Activated CD4-positive, alpha-beta T cell treated with anti-CD3 and anti-CD28 coated beads, Interleukin-2, amount 50 U/mL, for 1 hour (primary cell): ENCODE results near the gene AANAT.

Experiments used
- DNase-seq: peaks from one replicate; pipeline ENCODE4 v3.0.0-alpha.2; 2020

Gene AANAT

GRCh38 chr17:76467366-76467765 lies at the start of gene AANAT:
AANAT (plus strand) TSS chr17:76467603; CDS start chr17:76468747, 1,144 bp downstream.
- no peak for DNase-seq

DNA sequence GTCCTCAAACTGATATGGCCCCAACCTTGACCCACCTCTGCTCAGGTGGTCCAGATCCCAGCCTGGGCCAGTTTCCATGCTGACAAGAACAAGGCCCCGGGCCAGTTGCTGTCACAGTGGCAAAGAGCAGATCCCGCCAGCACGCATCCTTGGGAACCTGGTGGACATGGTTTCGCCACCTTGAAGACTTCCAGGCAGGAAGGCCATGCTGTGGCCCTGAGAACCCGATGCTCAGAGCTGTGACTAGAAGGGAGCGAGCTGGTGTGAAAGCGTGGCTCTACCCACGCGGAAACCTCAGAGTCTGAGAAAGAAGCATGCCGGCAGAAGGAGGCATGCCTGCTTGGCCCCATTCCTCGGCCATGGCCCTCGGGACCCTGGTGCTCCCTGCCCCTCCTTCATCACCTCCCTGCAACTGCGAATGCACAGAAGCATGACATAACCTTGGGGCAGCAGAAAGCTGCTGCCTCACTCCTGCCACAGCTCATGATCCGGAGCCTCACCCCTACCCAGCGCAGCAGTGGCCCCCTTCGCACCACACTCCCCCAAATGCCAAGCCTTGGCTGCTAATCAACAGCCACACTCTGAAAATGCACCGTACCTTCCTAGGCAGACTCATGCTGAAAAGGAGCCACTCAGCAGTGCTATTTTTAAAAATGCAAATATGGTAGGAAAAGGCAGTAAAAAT lies 47.7 kb upstream of the AANAT start:
- DNase-seq = no peak

- DNase-seq = no peak
These were observed 46.9 kb upstream of the AANAT start for GRCh38 chr17:76420356-76421043.

GRCh38 chr17:76421044-76421407 lies 46.4 kb upstream of the AANAT start:
- no peak for DNase-seq

DNA sequence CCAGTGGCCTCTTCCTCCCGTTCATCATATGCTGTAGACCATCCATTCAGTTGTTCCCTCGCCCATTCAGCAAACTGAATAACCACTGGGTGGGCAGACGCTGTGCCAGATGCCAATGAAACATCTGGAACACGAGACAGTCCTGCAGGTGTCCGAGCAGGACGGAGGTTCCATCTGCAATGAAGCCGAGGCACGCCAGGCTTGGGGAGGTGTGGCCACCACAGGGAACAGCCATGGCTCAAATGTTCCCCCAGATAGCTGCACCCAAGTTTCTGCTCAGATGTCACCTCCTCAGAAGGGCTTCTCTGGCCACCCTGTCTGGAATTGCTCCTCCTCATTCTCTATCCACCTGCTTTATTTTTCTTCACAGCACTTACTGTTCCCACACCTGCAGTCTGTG lies 45.0 kb upstream of the AANAT start:
- no peak for DNase-seq

DNA sequence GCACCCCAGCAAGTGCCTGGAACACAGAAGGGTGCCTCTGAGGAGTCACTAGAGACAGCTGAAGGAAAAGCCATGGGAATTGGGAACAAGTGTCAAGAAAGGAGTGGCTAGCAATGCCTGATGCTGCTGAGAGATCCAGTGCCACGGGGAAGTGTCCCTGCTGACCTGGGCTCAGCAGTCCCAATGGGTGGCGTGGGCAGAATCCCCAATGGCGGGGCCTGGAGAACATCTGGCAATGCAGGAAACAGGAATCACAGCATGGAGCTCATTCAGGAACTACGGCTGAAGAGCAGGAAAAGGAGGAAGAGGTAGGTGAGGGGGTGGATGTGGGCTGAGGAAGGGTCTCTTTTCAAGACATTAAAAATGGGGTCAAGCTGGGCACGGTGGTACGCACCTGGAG lies 44.5 kb upstream of the AANAT start:
- DNase-seq = no peak

DNA sequence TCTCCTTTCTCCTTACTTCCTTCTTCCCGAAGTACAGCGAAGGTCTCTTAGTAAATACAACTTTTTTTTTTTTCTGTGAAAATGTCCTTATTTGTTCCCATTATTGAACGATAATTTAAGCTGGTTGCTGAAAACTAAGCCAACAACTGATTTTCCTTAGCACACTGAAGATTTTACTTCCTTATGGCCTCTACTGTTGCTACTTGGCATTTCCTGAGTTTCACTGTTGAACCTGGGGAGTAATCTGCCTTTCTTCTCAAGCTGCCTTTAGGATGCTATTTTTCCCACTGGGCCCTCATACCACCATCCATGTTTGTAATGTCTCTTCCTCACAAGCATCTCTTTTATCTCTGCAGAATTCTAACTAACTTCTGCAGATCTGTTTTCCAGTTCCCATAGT lies 40.5 kb upstream of the AANAT start:
- no peak for DNase-seq

DNA sequence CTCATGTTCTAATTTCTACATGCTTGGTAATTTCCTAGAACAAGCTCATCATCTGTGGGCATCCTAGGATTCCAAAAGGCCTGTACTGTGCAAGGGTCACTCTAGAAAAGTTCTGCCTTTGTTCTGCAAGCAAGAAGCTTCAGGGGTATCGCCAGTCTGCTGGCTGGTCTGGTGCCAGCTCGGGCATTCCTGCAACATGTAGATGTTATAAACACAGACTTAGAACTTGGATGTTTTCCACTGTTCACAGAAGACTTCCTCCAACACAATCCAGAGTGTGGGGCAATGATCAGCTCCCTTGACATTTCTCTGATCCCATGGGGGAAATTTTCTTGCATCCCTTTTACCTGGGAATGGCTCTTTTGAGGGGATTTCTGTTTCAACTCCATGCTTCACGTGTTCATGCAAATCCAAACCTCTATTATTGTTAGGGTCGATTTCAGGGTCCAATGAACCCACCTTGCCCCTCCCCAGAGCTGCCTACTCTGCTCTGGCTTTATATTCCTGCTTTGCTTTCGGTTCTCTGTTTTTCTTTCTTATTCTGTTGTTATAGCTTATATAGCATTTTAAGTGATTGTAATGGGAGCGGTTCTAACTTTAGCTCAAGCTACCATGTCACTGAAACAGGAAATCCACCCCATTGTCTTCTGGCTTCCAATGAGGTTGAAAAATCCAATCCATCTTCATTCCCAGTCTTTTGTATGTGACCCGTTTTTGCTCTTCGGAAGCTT lies 39.7 kb upstream of the AANAT start:
- DNase-seq = no peak

DNA sequence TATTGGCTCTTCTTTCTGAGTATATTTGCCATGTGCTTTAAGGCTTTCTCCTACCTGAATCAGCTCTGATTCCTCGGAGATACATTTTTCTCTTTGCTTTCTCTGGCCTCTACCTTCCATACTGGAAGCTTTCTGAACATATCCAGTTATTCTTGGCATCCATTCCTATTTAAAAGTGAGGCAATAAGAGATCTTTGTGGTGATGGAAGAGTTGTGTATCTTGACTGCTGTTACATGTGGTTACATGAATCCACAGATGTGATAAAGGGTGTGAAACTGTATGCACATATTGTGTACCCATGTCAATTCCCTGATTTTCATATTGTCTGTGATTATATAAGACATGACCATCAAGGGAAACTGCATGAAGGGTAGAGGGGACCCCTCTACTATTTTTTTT lies 38.9 kb upstream of the AANAT start:
- no peak for DNase-seq

GRCh38 chr17:76431509-76431908 lies 35.9 kb upstream of the AANAT start:
- no peak for DNase-seq

DNA sequence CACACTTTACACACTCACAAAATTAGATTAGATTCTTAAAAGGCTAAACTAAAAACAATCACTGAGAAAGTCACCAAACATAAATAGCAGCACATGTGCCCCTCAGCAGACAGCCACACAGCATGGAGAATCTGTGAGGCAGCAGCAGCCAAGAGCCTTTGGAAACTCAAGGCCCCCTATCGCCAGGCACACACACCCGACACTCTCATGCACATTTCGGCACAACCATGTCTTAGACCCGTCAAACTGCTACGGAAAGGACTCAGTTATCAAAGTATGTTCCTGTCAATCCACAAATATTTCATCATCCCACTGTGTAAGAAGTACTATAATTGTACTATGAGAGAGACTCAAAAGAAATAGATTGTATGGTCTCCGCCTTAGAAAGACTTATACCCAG lies 35.4 kb upstream of the AANAT start:
- DNase-seq = no peak

DNA sequence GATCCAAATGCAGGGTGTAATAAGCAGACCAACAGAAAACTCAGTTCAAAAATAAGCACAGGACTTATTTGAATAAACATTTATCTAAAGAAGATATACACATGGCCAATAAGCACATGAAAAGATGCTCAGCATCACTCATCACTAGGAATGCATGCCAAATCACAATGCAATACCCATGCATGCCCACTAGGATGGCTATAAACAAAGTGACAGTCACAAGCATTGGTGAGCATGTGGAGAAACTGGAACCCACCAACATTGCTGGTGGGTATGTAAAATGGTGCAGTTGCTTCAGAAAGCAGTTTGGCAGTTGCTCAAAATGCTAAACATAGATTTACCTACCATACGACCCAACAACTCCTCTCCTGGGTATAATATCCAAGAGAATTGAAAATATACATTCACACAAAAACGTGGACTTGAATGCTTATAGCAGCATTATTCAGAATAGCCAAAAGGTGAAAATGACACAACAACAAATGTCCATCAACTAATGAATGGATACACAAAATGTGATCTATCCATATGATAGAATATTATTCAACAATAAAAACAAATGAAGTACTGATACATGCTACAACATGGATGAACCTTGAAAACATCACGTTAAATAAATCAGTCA lies 34.6 kb upstream of the AANAT start:
- no peak for DNase-seq

DNA sequence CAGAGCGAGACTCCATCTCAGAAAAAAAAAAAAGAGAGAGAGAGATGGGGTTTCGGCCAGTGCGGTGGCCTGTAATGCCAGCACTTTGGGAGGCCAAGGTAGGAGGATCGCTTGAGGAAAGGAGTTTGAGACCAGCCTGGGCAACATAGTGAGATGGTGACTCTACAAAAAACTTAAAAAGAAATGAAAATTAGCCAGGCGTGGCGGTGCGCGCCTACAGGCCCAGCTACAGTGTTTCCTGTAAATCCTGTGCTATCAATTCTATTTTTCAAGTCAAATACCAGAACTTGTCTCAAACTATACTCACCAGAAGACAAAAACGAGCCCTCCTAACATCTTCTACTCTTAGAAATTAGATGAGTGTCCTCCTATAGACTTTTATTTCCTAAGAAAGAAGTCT lies 33.7 kb upstream of the AANAT start:
- no peak for DNase-seq

DNA sequence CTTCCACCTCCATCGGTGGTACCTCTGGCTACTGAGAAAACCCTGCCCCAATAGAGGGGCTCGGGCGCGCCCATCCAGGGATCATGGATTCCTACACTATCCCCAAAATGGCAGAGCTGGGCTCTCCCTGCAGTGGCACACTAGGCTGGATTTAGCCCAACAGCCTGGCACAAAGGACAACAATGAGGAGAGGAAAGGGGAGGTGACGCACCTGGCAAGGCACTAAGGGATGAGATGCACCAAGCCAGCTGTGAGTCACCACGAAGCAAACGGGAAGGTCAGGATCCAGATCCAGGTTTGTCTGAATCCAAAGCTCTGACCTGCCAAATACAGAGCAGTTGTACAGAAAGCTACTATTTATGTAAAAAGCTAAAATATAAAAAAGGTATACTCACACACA lies 32.5 kb upstream of the AANAT start:
- DNase-seq = no peak

GRCh38 chr17:76435751-76436150 lies 31.7 kb upstream of the AANAT start:
- DNase-seq = no peak

DNA sequence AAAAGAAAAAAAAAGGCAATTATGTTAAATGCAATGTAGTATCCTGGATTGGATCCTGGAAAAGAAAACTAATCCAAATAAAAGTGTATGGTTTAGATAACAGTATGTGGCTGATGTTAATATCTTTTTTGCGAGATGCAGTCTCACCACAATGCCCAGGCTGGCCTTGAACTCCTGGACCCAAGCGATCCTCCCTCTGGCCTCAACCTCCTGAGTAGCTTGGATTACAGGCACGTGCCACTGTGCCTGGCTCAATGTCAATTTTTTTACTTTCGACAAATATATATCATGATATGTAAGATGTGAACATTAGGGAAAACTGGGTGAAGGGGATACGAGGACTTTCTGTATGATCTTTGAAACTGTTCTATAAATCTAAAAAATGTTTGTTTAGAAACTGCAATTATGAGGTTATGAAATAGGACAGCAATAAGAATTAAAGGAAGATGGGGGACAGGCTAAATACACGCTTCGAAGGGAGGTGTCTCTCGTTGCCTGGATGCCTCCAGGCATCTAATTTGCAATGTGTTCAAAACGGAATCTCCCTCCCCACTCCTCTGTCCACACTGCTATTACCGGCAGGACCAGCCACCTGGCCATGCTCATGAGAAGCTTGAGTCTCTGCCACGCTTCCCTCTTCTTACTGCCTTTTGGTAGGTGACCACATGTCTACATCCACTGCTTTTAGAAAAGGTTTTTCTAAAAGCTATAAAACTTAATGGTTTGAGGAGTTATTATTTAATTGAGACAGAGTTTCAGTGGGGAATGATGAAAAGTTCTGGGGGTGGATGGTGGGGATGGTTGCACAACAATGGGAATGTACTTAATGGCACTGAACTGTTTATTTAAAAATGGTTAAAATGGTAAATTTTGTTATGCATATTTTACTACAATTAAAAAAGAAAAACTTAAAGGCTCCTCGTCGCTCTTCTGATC lies 29.7 kb upstream of the AANAT start:
- no peak for DNase-seq

DNA sequence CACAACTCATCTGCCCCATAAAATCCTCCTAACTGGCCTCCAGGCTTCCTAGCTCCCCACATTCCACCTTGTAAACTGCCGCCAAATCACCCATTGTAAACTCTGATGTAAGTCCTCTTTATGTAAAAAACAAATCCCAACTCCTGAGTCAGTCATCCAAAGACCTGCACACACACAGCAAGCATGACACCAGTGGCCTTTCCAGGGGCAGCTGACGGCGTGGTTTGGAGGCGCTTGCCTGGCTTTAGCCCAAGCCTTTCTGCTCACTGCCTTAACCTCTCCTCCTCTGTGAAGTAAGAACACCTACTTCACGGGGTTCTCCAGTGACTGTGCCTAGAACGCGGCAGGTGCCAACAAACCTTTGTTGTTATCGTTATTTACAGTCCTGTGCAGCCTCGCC lies 28.5 kb upstream of the AANAT start:
- DNase-seq = no peak

DNA sequence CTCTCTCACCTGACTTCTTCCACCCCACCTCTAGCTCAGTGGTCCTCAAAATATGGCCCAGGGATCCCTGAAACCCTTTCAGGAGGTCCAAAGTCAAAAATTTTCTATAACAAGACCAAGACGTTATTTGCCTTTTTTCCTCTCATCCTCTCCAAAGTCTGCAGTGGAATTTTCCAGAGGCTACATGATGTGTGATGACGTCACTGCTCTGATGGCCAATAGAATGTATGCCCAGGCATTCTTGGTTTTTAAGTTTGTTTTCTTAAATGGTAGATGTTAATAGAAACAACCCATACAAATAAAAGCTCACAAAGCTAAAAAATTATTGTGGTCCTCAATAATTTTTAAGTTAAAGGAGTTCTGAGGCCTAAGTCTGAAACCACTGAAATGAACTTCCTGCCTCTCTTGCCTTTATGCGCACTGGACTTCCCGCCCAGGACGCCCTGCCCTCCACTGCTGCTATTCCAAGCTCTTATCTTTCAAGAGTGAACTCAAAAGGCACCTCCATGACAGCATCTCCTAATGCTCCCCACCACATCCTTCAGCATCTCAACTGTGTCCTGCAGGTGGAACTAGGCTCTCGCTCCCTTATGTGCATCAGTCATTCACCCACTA lies 28.0 kb upstream of the AANAT start:
- DNase-seq = no peak

- DNase-seq = no peak
These were observed 26.5 kb upstream of the AANAT start for GRCh38 chr17:76440751-76441362.

GRCh38 chr17:76441686-76442340 lies 25.6 kb upstream of the AANAT start:
- DNase-seq = no peak
